H9 (cell line): ENCODE results near the gene FANCG. TPM values are rescaled to one million over a fixed set of nuclear protein-coding genes. Genes with fewer than 3 reads are reported as not detected.

Source experiments
- DNase-seq: peaks from one replicate; pipeline ENCODE4 v3.0.0-alpha.2; 2017
- H2AFZ ChIP-seq: one replicate; pipeline ENCODE4 v1.6.1; 2013; ENCODE audit warnings: mild to moderate bottlenecking, low read length, control low read depth, moderate library complexity
- H2AK5ac ChIP-seq: 2 replicates; pipeline ENCODE4 v1.6.1; 2013; ENCODE audit warnings: low read length, control low read depth, mixed read lengths; ENCODE audit not compliant: insufficient read length
- H2BK120ac ChIP-seq: one replicate; pipeline ENCODE4 v1.6.1; 2013; ENCODE audit warnings: low read depth, mild to moderate bottlenecking, low read length, control low read depth, inconsistent platforms; ENCODE audit not compliant: poor library complexity, severe bottlenecking
- H2BK12ac ChIP-seq: 2 replicates; pipeline ENCODE4 v1.6.1; 2013; ENCODE audit warnings: low read length, control low read depth, mixed read lengths, low read depth; ENCODE audit not compliant: insufficient read length
- H2BK15ac ChIP-seq: 2 replicates; pipeline ENCODE4 v1.6.1; 2013; ENCODE audit warnings: low read depth, low read length, control low read depth
- H2BK20ac ChIP-seq: one replicate; pipeline ENCODE4 v1.6.1; 2013; ENCODE audit warnings: low read depth, mild to moderate bottlenecking, low read length, control low read depth, inconsistent platforms; ENCODE audit not compliant: poor library complexity, severe bottlenecking
- H2BK5ac ChIP-seq: 2 replicates; pipeline ENCODE4 v1.6.1; 2013; ENCODE audit warnings: low read length, control low read depth, mixed read lengths; ENCODE audit not compliant: insufficient read length
- H3K14ac ChIP-seq: 2 replicates; pipeline ENCODE4 v1.6.1; 2013; ENCODE audit warnings: low read length, control low read depth; ENCODE audit not compliant: insufficient read depth
- H3K18ac ChIP-seq: 2 replicates; pipeline ENCODE4 v1.6.1; 2013; ENCODE audit warnings: low read depth, mild to moderate bottlenecking, mixed read lengths, low read length, control low read depth; ENCODE audit not compliant: insufficient read length
- H3K23ac ChIP-seq: 2 replicates; pipeline ENCODE4 v1.6.1; 2013; ENCODE audit warnings: low read length, control low read depth, mixed read lengths, low read depth; ENCODE audit not compliant: insufficient read length
- H3K23me2 ChIP-seq: 2 replicates; pipeline ENCODE4 v1.6.1; 2013; ENCODE audit warnings: low read depth, mild to moderate bottlenecking, mixed read lengths, low read length, control low read depth; ENCODE audit not compliant: insufficient read length, poor library complexity, severe bottlenecking
- H3K27ac ChIP-seq: 2 replicates; pipeline ENCODE4 v1.5.1; 2013; ENCODE audit warnings: low read length, control low read depth, mixed read lengths, low read depth; ENCODE audit not compliant: insufficient read length
- H3K27me3 ChIP-seq: 2 replicates; pipeline ENCODE4 v1.6.1; 2013; ENCODE audit warnings: low read length, control low read depth, inconsistent platforms; ENCODE audit not compliant: insufficient read depth
- H3K4ac ChIP-seq: 2 replicates; pipeline ENCODE4 v1.6.1; 2013; ENCODE audit warnings: low read depth, mild to moderate bottlenecking, control low read depth, inconsistent platforms, low read length, moderate library complexity
- H3K4me1 ChIP-seq: 2 replicates; pipeline ENCODE4 v1.6.1; 2013; ENCODE audit warnings: low read length, control low read depth, inconsistent platforms; ENCODE audit not compliant: insufficient read depth
- H3K4me2 ChIP-seq: 2 replicates; pipeline ENCODE4 v1.6.1; 2013; ENCODE audit warnings: low read length, control low read depth, mixed read lengths; ENCODE audit not compliant: insufficient read length, insufficient read depth
- H3K56ac ChIP-seq: 2 replicates; pipeline ENCODE4 v1.6.1; 2013; ENCODE audit warnings: low read depth, mild to moderate bottlenecking, mixed read lengths, low read length, control low read depth; ENCODE audit not compliant: insufficient read length
- H3K79me1 ChIP-seq: 2 replicates; pipeline ENCODE4 v1.6.1; 2013; ENCODE audit warnings: low read depth, mild to moderate bottlenecking, moderate library complexity, low read length, control low read depth, inconsistent platforms; ENCODE audit not compliant: insufficient read depth, poor library complexity, severe bottlenecking
- H3K79me2 ChIP-seq: 2 replicates; pipeline ENCODE4 v1.6.1; 2013; ENCODE audit warnings: low read length, control low read depth, inconsistent platforms; ENCODE audit not compliant: insufficient read depth
- H3K9ac ChIP-seq: 2 replicates; pipeline ENCODE4 v1.6.1; 2013; ENCODE audit warnings: low read length, control low read depth, mixed read lengths; ENCODE audit not compliant: insufficient read length; ENCODE audit errors: extremely low read depth
- H3K9me3 ChIP-seq: one replicate; pipeline ENCODE4 v1.6.1; 2013; ENCODE audit warnings: low read depth, low read length, inconsistent platforms; ENCODE audit not compliant: control insufficient read depth
- H3T11ph ChIP-seq: one replicate; pipeline ENCODE4 v1.6.1; 2013; ENCODE audit warnings: mild to moderate bottlenecking, low read length, control low read depth, inconsistent platforms
- H4K20me1 ChIP-seq: one replicate; pipeline ENCODE4 v1.6.1; 2013; ENCODE audit not compliant: control insufficient read depth, insufficient read length, insufficient read depth
- H4K5ac ChIP-seq: 2 replicates; pipeline ENCODE4 v1.6.1; 2013; ENCODE audit warnings: low read depth, mild to moderate bottlenecking, mixed read lengths, low read length, control low read depth; ENCODE audit not compliant: insufficient read length
- H4K8ac ChIP-seq: replicated peaks from 2 replicates; pipeline ENCODE4 v1.6.1; 2013; ENCODE audit warnings: low read length, control low read depth, mixed read lengths, low read depth; ENCODE audit not compliant: insufficient read length
- H4K91ac ChIP-seq: 2 replicates; pipeline ENCODE4 v1.6.1; 2013; ENCODE audit warnings: low read depth, mild to moderate bottlenecking, moderate library complexity, mixed read lengths, low read length, control low read depth; ENCODE audit not compliant: insufficient read length
- H3K27ac Mint-ChIP-seq, 3 experiments: 2 replicates in 2 of 3; 3 replicates in 1 of 3; pipeline ENCODE4 v1.8.0; 2020 to 2021; ENCODE audit warnings: mixed read lengths in 3 of 3, mild to moderate bottlenecking in 1 of 3, moderate library complexity in 1 of 3
- H3K27me3 Mint-ChIP-seq: 2 replicates; pipeline ENCODE4 v1.8.0; 2021; ENCODE audit warnings: low read depth, mild to moderate bottlenecking, moderate library complexity, mixed read lengths
- H3K36me3 Mint-ChIP-seq, 3 experiments: 2 replicates in 2 of 3; 3 replicates in 1 of 3; pipeline ENCODE4 v1.8.0; 2020 to 2021; ENCODE audit warnings: low read depth in 3 of 3, mixed read lengths in 3 of 3; ENCODE audit not compliant: insufficient read depth in 1 of 3
- H3K4me1 Mint-ChIP-seq, 2 experiments: 2 replicates each; pipeline ENCODE4 v1.8.0; 2020; ENCODE audit warnings: mixed read lengths in 2 of 2
- H3K4me3 Mint-ChIP-seq, 2 experiments: 2 replicates in 1 of 2; 3 replicates in 1 of 2; pipeline ENCODE4 v1.8.0; 2020 to 2021; ENCODE audit warnings: mild to moderate bottlenecking in 2 of 2, mixed read lengths in 2 of 2, moderate library complexity in 1 of 2
- H3K9me3 Mint-ChIP-seq, 2 experiments: 2 replicates in 1 of 2; 3 replicates in 1 of 2; pipeline ENCODE4 v1.8.0; 2020; ENCODE audit warnings: mild to moderate bottlenecking in 2 of 2, mixed read lengths in 2 of 2, moderate library complexity in 1 of 2
- WGBS: extraction: QIAGEN DNeasy Blood & Tissue Kit; methylation state at CpG from one replicate; pipeline ENCODE4 v1.1.7; 2013; ENCODE audit warnings: missing lambda C conversion rate, low lambda C conversion rate, mixed read lengths; ENCODE audit not compliant: insufficient read length; ENCODE audit errors: extremely low coverage; 5-methylcytosine and 5-hydroxymethylcytosine counted together
- total RNA-seq: library from RNA; stranded (reverse); gene quantifications from 2 replicates; pipeline ENCODE4 v1.2.1, GENCODE V29; 2021
- TF ChIP-seq, protein P1 (sequence below): fragments of 200-600 bp; sonication (generic); conservative IDR thresholded peaks from 3 replicates; pipeline ENCODE4 v1.8.0; 2021; ENCODE audit warnings: antibody characterized with exemption, mild to moderate bottlenecking

The FANCG gene
- total RNA-seq, 1 experiment from 2014 or later: 86.9 TPM

DNA sequence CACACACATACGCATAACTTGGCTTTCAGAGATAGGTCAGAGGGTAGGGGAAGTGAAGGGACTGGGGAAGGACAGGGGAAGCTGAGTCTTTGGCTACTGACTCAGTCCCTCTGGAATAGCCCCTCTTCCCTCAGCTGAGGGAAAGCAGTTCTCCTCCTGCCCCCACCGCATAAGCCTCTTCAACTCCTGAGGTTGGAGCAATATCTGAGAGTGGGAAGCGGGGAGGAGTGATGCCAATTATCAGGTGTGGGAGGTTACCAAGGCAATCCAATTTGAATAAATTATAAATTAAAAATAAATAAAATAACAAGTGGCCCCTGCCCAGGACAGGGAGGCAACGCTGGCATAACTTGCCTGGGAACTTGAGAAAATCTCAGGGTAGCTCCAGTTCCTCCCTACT lies 24.8 kb upstream of the FANCG start:
- no peak overlapping the region for H3K9ac ChIP-seq
- peak overlapping the region; percentile 85 for H3K4ac ChIP-seq
- H3K56ac ChIP-seq: no peak overlapping the region
- WGBS: no CpG with 5 or more reads among the region's 4 CpGs
- H2AK5ac ChIP-seq: no peak overlapping the region
- H4K5ac ChIP-seq: no peak overlapping the region
- no peaks in the 10 kb centered on the region for H4K20me1 ChIP-seq
- peak overlapping the region; percentile 77 for H3K18ac ChIP-seq
- peaks cover 5% of the 10 kb centered on the region; the same call in 1 of the 2 replicates for H3K79me2 ChIP-seq
- no peak overlapping the region for H3K27ac ChIP-seq
- Mint-ChIP-seq H3K9me3 (no peaks in the 10 kb centered on the region; a peak in 1 of 5 replicates), H3K27ac (peak overlapping the region; percentile 60 to 100 (median 83); a peak in 5 of 7 replicates), H3K36me3 (peaks cover 19 to 44% (median 39%) of the 10 kb centered on the region in 3 experiments), H3K27me3 (no peaks in the 10 kb centered on the region), H3K4me1 (peaks cover 13 to 19% of the 10 kb centered on the region in 2 experiments), H3K4me3 (peak overlapping the region in 1 of 2 experiments; percentile 97; a peak in 1 of 5 replicates)
- 0 out of 2 replicates have a peak overlapping the region, but pooled peaks have one; percentile 82 for H2BK15ac ChIP-seq
- no peaks in the 10 kb centered on the region for H3K4me1 ChIP-seq
- peaks cover 10% of the 10 kb centered on the region for H3K23me2 ChIP-seq
- H4K91ac ChIP-seq: peak overlapping the region; percentile 65
- TF ChIP-seq, protein P1, sequence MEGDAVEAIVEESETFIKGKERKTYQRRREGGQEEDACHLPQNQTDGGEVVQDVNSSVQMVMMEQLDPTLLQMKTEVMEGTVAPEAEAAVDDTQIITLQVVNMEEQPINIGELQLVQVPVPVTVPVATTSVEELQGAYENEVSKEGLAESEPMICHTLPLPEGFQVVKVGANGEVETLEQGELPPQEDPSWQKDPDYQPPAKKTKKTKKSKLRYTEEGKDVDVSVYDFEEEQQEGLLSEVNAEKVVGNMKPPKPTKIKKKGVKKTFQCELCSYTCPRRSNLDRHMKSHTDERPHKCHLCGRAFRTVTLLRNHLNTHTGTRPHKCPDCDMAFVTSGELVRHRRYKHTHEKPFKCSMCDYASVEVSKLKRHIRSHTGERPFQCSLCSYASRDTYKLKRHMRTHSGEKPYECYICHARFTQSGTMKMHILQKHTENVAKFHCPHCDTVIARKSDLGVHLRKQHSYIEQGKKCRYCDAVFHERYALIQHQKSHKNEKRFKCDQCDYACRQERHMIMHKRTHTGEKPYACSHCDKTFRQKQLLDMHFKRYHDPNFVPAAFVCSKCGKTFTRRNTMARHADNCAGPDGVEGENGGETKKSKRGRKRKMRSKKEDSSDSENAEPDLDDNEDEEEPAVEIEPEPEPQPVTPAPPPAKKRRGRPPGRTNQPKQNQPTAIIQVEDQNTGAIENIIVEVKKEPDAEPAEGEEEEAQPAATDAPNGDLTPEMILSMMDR: no peak
- H3K14ac ChIP-seq: peak overlapping the region; percentile 71; the same call in 1 of the 2 replicates
- peaks cover 9% of the 10 kb centered on the region for H3K79me1 ChIP-seq
- H2BK12ac ChIP-seq: peak overlapping the region; percentile 82
- no peak overlapping the region for H2BK5ac ChIP-seq
- H3K4me2 ChIP-seq: no peak overlapping the region
- no peak overlapping the region for H2BK20ac ChIP-seq
- no peak overlapping the region for H2AFZ ChIP-seq
- H2BK120ac ChIP-seq: no peak overlapping the region
- H4K8ac ChIP-seq: no peak overlapping the region
- no peaks in the 10 kb centered on the region for H3K9me3 ChIP-seq
- no peak overlapping the region for H3K23ac ChIP-seq
- DNase-seq: no peak
- no peak overlapping the region for H3T11ph ChIP-seq
- H3K27me3 ChIP-seq: no peaks in the 10 kb centered on the region
